ENCODE data around the gene SDR9C7.

GRCh38 chr12:56947633-56948456, 13.6 kb upstream of the SDR9C7 start:
- no peak for TF ChIP-seq TARDBP (IDR thresholded peaks at IDR 0.05)
- no peak for TF ChIP-seq SUZ12 (IDR thresholded peaks at IDR 0.05)
- no peak for TF ChIP-seq SP1 (IDR thresholded peaks at IDR 0.05)
- TF ChIP-seq FOXM1 (IDR thresholded peaks at IDR 0.05; ENCODE audit: borderline replicate concordance) = no peak
- no peak for TF ChIP-seq HDGF (IDR thresholded peaks at IDR 0.05; ENCODE audit: borderline replicate concordance)
- TF ChIP-seq FOXA1 (IDR thresholded peaks at IDR 0.05) = no peak
- no peak for TF ChIP-seq BHLHE40 (IDR thresholded peaks at IDR 0.05; ENCODE audit: borderline replicate concordance)
- TF ChIP-seq FOXK2 (IDR thresholded peaks at IDR 0.05) = no peak
- TF ChIP-seq L3MBTL2 (conservative IDR thresholded peaks at IDR 0.05) = no peak
- no peak for TF ChIP-seq ARNT (IDR thresholded peaks at IDR 0.05)

Data from HEK293T (cell line).